Immature natural killer cell (primary cell): Measurements from ENCODE around the gene LRRC71. TPM values are rescaled to one million over a fixed set of nuclear protein-coding genes. Genes with fewer than 3 reads are reported as not detected.

Source experiments
- DNase-seq, 3 donors: peaks; one replicate each; pipeline ENCODE4 v3.0.0; 2022; ENCODE audit warnings: mixed read lengths in 1 of 3
- H3K27ac Mint-ChIP-seq, 6 donors: one replicate each; pipeline ENCODE4 v1.8.0; 2020; ENCODE audit warnings: mixed read lengths in 6 of 6, mild to moderate bottlenecking in 5 of 6, inconsistent platforms in 4 of 6, moderate library complexity in 3 of 6
- H3K27me3 Mint-ChIP-seq, 3 donors: one replicate each; pipeline ENCODE4 v1.8.0; 2020 to 2021; ENCODE audit warnings: low read depth in 3 of 3, mild to moderate bottlenecking in 3 of 3, mixed read lengths in 3 of 3, moderate library complexity in 3 of 3, inconsistent platforms in 1 of 3
- H3K36me3 Mint-ChIP-seq, 3 donors: one replicate each; pipeline ENCODE4 v1.8.0; 2020; ENCODE audit warnings: mixed read lengths in 3 of 3, inconsistent platforms in 2 of 3, mild to moderate bottlenecking in 2 of 3
- H3K4me1 Mint-ChIP-seq, 2 donors: one replicate each; pipeline ENCODE4 v1.8.0; 2020; ENCODE audit warnings: inconsistent platforms in 2 of 2, mild to moderate bottlenecking in 2 of 2, mixed read lengths in 2 of 2, moderate library complexity in 1 of 2
- H3K4me3 Mint-ChIP-seq, 5 donors: one replicate each; pipeline ENCODE4 v1.8.0; 2020; ENCODE audit warnings: mild to moderate bottlenecking in 5 of 5, mixed read lengths in 5 of 5, inconsistent platforms in 3 of 5, moderate library complexity in 3 of 5
- H3K9me3 Mint-ChIP-seq, 6 donors: one replicate each; pipeline ENCODE4 v1.8.0; 2020; ENCODE audit warnings: mild to moderate bottlenecking in 6 of 6, mixed read lengths in 6 of 6, inconsistent platforms in 4 of 6, moderate library complexity in 3 of 6
- polyA plus RNA-seq, 3 donors: library from polyadenylated mRNA; unstranded; fragments of 300-500 nt; fragmentation: Illumina TruSeq; gene quantifications; one replicate each; pipeline ENCODE4 v1.2.3, GENCODE V29; 2021

The LRRC71 gene
- polyA plus RNA-seq, 3 donors from 2014 or later = not detected

DNA sequence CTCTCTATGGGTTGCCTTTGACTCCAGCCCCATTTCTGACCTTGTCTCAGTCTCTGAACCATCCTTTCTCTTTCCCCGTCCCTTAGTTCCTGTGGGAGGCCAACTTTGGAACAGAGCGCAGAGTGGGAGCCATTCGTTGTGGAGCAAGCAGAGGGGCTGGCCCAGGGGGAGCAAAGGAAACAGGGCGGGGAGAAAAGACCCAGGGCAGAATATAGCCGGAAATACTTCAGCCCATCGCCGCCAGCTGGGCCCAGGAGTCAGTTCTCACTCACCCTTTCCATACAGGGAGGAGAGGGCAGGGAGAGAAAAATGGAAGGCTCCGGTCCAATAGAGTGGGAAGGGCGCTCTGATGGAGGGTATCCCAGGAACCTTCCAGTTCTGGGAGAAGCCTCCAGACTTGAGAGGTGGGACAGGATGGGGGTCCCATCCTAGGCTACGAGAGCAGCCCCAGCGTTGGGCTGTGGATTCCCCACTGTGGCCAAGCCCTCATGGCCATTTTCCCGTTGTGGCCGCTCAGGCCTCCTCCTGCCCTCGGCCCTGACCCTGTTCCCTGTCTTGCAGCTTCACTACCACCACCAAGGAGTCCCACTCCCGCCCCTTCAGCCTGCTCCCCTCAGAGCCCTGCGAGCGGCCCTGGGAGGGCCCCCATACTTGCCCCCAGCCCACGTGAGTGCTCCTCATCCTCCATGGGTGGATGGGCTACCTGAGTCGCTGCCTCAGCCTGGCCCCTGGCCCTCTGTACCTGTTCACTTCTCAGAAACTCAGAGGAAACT is 16.1 kb upstream of the LRRC71 start:
- Mint-ChIP-seq H3K27me3 (peaks cover 2 to 16% (median 5%) of the 10 kb centered on the region in 3 donors), H3K27ac (no peak overlapping the region), H3K36me3 (no peaks in the 10 kb centered on the region)

DNA sequence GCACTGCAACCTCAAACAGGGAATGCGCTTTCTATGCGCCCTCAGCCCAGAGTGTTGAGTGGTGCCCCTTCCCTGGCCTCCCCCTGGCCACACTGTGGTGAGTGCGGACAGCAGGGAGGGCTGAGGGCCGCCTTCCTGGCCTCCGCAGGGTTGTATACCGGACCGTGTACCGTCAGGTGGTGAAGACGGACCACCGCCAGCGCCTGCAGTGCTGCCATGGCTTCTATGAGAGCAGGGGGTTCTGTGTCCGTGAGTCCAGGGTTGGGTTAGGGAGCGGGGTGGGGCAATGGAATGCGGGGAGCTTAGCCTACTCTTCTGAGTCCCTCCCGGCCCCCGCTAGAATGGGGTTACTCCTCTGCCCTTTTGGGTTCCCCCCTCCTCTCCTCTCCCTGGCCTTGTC is 15.3 kb upstream of the LRRC71 start:
- H3K27ac Mint-ChIP-seq = no peak overlapping the region
- DNase-seq = no peak
- peaks cover 0 to 1% (median 0%) of the 10 kb centered on the region in 6 donors for H3K9me3 Mint-ChIP-seq
- peaks cover 2 to 16% (median 5%) of the 10 kb centered on the region in 3 donors for H3K27me3 Mint-ChIP-seq
- H3K4me3 Mint-ChIP-seq = no peak overlapping the region
- H3K4me1 Mint-ChIP-seq = no peaks in the 10 kb centered on the region
- no peaks in the 10 kb centered on the region for H3K36me3 Mint-ChIP-seq

More for the DNA sequence above, 16.1 kb upstream of the LRRC71 start:
- H3K4me3 Mint-ChIP-seq = no peak overlapping the region
- DNase-seq = no peak
- H3K4me1 Mint-ChIP-seq = no peaks in the 10 kb centered on the region
- H3K9me3 Mint-ChIP-seq = peaks cover 0 to 1% (median 0%) of the 10 kb centered on the region in 6 donors

DNA sequence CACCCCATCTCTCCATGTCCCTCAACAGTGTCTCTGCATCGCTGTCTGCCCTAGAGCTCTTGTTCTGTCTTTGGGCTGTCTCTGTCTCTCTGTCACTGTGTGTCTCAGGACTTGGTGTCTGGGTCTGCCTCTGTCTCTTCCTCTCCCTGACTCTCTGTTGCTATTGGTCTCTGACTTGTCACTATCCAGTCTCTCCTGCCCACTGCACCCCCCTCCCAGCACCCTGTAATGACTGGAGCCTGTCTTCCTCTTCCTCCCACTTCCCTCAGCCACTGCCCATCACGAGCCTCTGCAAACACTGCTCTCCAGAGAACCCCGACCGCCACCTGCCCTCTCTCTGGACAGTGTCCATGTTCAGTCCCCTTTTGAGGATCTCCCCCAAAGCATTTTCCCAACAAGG is 14.8 kb upstream of the LRRC71 start:
- no peak overlapping the region for H3K27ac Mint-ChIP-seq
- peaks cover 2 to 19% (median 5%) of the 10 kb centered on the region in 3 donors for H3K27me3 Mint-ChIP-seq
- no peak for DNase-seq
- peaks cover 0 to 1% (median 0%) of the 10 kb centered on the region in 6 donors for H3K9me3 Mint-ChIP-seq
- H3K4me3 Mint-ChIP-seq = no peak overlapping the region
- H3K4me1 Mint-ChIP-seq = no peaks in the 10 kb centered on the region
- H3K36me3 Mint-ChIP-seq = no peaks in the 10 kb centered on the region

DNA sequence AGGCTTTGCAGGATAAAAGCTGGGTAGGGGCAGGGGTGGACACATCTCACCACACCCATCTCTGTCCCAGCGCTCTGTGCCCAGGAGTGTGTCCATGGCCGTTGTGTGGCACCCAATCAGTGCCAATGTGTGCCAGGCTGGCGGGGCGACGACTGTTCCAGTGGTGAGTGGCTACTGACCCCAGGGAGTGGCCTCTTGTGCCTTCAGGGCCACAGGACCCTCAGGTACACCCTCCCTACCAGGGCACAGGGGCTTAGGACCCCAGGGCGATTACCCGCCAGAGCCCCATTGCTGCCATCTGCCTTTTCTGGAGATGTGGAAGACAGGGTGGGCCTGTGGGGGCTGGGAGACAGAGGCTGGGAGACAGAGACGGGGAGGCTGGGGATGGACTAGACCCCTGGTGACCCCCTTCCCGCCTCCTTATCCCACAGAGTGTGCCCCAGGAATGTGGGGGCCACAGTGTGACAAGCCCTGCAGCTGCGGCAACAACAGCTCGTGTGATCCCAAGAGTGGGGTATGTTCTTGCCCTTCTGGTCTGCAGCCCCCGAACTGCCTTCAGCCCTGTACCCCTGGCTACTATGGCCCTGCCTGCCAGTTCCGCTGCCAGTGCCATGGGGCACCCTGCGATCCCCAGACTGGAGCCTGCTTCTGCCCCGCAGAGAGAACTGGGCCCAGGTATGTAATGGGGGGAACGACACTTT is 14.1 kb upstream of the LRRC71 start:
- H3K4me1 Mint-ChIP-seq = no peaks in the 10 kb centered on the region
- H3K27me3 Mint-ChIP-seq = peaks cover 2 to 22% (median 5%) of the 10 kb centered on the region in 3 donors
- no peaks in the 10 kb centered on the region for H3K36me3 Mint-ChIP-seq
- no peak for DNase-seq
- H3K9me3 Mint-ChIP-seq = peaks cover 0 to 1% (median 0%) of the 10 kb centered on the region in 6 donors
- no peak overlapping the region for H3K27ac Mint-ChIP-seq
- H3K4me3 Mint-ChIP-seq = no peak overlapping the region

DNA sequence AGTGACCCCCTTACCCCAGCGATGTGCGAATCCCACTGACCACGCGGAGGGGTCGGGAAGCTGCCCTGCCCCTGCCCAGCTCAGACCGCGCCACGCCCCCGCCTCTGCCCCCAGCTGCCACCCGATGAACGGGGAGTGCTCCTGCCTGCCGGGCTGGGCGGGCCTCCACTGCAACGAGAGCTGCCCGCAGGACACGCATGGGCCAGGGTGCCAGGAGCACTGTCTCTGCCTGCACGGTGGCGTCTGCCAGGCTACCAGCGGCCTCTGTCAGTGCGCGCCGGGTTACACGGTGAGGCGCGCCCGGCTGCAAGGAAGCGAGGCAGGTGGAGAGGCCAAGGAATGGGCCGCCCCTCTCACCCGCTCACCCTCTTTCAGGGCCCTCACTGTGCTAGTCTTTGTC is 11.9 kb upstream of the LRRC71 start:
- Mint-ChIP-seq H3K4me3 (no peak overlapping the region), H3K27ac (no peak overlapping the region), H3K9me3 (peaks cover 0 to 1% (median 0%) of the 10 kb centered on the region in 6 donors), H3K36me3 (no peaks in the 10 kb centered on the region), H3K4me1 (no peaks in the 10 kb centered on the region), H3K27me3 (peaks cover 2 to 19% (median 7%) of the 10 kb centered on the region in 3 donors)
- no peak for DNase-seq

DNA sequence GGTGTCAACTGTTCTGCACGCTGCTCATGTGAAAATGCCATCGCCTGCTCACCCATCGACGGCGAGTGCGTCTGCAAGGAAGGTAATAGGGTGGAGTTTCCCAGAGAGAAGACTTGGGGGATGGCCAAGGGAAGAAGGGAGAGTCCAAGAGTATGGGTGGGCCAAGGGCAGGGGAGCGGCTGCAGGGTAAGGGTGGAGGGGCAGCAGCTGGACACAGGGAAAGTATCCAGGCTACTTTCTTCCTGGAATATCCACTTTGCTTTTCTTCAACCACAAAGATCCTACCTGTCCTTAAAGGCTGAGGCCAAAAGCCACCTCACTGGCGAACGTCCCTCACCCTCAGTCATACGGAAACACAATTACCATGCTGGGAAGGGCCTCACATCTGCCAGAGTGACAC is 11.5 kb upstream of the LRRC71 start:
- Mint-ChIP-seq H3K27ac (no peak overlapping the region), H3K4me1 (no peaks in the 10 kb centered on the region), H3K27me3 (peaks cover 2 to 15% (median 6%) of the 10 kb centered on the region in 3 donors), H3K4me3 (no peak overlapping the region), H3K36me3 (no peaks in the 10 kb centered on the region), H3K9me3 (peaks cover 0 to 1% (median 0%) of the 10 kb centered on the region in 6 donors)
- no peak for DNase-seq

DNA sequence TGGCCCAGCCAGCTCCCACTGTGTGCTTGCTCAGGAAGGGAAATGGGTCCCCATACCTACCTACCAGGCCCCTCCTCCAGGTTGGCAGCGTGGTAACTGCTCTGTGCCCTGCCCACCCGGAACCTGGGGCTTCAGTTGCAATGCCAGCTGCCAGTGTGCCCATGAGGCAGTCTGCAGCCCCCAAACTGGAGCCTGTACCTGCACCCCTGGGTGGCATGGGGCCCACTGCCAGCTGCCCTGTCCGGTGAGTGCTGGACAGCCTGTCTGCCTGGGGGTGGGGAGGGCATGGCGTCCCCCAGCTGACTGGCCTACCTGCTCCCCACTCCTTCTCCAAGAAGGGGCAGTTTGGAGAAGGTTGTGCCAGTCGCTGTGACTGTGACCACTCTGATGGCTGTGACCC is 10.8 kb upstream of the LRRC71 start:
- Mint-ChIP-seq H3K27me3 (peaks cover 5 to 14% (median 7%) of the 10 kb centered on the region in 3 donors), H3K36me3 (no peaks in the 10 kb centered on the region), H3K4me1 (no peaks in the 10 kb centered on the region), H3K9me3 (peaks cover 0 to 1% (median 0%) of the 10 kb centered on the region in 6 donors), H3K4me3 (no peak overlapping the region), H3K27ac (no peak overlapping the region)
- no peak for DNase-seq

DNA sequence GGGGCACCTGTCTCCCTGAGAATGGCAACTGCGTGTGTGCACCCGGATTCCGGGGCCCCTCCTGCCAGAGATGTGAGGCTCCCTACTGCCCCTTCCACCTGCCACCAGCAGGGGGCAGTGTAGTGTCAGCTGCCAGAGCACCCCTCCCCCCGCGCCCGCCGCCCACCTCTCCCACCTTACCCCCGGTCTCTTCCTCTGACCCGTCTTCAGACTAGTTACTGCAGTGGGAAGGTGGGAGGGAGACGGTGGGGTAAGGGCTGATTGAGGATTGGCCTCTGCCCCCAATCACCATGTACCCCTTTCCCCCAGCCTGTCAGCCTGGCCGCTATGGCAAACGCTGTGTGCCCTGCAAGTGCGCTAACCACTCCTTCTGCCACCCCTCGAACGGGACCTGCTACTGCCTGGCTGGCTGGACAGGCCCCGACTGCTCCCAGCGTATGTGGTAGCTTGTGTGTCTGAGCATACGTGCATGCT is 10.1 kb upstream of the LRRC71 start:
- peaks cover 0 to 1% (median 0%) of the 10 kb centered on the region in 6 donors for H3K9me3 Mint-ChIP-seq
- H3K27ac Mint-ChIP-seq = peak overlapping the region in 1 of 6 donors; percentile 28
- H3K36me3 Mint-ChIP-seq = no peaks in the 10 kb centered on the region
- DNase-seq = peak in 2 of 3 donors; percentile 26 to 34
- H3K27me3 Mint-ChIP-seq = peaks cover 5 to 14% (median 7%) of the 10 kb centered on the region in 3 donors
- H3K4me1 Mint-ChIP-seq = no peaks in the 10 kb centered on the region
- no peak overlapping the region for H3K4me3 Mint-ChIP-seq

DNA sequence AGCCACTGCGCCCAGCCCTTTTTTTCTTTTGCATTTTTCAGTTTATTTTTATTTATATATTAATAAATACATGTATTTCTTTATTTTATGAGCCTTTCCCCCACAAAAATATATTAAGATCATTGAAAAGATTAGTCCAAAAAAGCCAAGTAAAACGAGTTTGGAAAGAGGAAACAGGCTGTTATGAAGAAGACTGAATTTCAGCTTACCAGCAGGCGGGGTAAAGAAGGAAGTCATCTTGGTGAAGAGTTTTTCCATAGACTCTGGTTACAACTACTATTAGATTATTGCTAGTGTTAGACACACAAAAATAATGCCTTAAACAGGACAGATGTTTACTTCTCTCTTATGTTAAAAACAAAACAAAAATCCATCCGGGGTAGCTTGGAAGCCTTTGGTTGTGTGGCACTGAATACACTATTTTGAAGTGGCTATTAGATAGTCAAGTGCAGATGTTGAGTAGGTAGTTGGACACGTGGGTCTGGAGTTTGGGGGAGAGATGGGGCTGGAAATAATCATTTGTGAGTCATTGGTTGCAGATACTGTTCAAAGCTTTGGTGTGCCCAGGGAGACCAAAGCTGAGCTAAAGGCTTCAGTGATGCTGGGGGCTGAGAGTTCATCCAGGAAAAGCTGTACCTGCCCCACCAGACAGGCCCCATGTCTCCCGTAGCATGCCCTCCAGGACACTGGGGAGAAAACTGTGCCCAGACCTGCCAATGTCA is 8.7 kb upstream of the LRRC71 start:
- Mint-ChIP-seq H3K4me3 (no peak overlapping the region), H3K36me3 (no peaks in the 10 kb centered on the region), H3K27me3 (peaks cover 3 to 11% (median 9%) of the 10 kb centered on the region in 3 donors), H3K9me3 (no peaks in the 10 kb centered on the region), H3K4me1 (no peaks in the 10 kb centered on the region), H3K27ac (no peak overlapping the region)
- DNase-seq = no peak

DNA sequence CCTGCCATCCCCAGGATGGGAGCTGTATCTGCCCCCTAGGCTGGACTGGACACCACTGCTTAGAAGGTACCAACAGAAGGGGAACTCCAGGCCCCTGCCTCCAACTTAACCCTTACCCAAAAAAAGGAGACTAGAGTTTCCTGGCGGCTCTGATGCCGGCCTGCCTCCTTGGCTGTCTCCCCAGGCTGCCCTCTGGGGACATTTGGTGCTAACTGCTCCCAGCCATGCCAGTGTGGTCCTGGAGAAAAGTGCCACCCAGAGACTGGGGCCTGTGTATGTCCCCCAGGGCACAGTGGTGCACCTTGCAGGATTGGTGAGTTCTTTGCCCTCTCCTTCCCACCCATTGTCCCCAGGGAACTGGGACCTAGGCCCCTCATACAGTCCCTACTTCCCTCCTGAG is 8.1 kb upstream of the LRRC71 start:
- no peak overlapping the region for H3K4me3 Mint-ChIP-seq
- H3K27ac Mint-ChIP-seq = no peak overlapping the region
- H3K4me1 Mint-ChIP-seq = no peaks in the 10 kb centered on the region
- no peak for DNase-seq
- no peaks in the 10 kb centered on the region for H3K9me3 Mint-ChIP-seq
- H3K36me3 Mint-ChIP-seq = no peaks in the 10 kb centered on the region
- peaks cover 2 to 16% (median 9%) of the 10 kb centered on the region in 3 donors for H3K27me3 Mint-ChIP-seq

DNA sequence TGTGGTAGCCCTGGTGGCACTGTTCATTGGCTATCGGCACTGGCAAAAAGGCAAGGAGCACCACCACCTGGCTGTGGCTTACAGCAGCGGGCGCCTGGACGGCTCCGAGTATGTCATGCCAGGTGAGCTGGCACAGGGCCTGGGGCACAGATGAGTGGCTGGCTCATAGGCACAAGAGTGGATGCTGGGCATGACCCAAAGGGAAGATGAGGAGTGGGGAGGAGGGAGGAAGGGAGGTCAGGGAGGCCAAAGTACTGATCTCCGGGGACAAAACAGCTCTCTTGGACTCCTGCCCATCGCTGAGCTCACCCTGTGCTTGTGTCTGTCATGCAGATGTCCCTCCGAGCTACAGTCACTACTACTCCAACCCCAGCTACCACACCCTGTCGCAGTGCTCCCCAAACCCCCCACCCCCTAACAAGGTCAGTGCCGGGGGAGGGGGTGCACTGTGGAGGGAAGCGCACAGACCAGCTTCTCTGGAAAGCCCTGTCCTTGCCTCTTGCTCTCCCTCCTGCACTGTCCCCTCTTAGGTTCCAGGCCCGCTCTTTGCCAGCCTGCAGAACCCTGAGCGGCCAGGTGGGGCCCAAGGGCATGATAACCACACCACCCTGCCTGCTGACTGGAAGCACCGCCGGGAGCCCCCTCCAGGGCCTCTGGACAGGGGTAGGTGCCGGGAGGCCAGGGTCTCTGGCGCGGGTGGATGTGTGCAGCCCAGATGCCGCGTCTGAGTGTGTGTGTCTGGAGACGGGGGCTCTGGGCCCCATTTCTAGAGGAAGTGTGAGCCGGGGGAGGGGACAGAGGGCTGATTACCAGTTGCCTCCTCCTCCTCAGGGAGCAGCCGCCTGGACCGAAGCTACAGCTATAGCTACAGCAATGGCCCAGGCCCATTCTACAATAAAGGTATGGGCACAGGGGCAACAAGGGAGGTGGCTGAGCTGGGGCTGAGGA is 7.3 kb upstream of the LRRC71 start:
- no peaks in the 10 kb centered on the region for H3K36me3 Mint-ChIP-seq
- peaks cover 2 to 16% (median 9%) of the 10 kb centered on the region in 3 donors for H3K27me3 Mint-ChIP-seq
- DNase-seq = no peak
- H3K9me3 Mint-ChIP-seq = no peaks in the 10 kb centered on the region
- no peak overlapping the region for H3K4me3 Mint-ChIP-seq
- no peak overlapping the region for H3K27ac Mint-ChIP-seq
- H3K4me1 Mint-ChIP-seq = no peaks in the 10 kb centered on the region

DNA sequence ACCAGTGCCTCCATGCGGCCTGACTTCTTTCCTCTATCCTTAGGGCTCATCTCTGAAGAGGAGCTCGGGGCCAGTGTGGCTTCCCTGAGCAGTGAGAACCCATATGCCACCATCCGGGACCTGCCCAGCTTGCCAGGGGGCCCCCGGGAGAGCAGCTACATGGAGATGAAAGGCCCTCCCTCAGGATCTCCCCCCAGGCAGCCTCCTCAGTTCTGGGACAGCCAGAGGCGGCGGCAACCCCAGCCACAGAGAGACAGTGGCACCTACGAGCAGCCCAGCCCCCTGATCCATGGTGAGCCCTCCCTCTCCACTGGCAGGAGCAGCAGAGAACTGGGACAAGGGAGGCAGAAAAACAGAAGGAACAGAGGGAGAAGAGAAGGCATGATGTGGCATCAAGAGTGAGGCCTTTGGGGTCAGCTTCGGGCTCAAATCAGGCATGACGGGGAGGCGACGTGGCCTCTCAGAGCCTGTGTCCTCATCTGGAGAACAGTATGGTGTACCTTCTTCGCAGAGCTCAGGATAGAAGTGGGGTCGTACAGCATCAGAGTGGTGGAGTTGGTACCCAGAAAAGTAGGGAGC is 6.5 kb upstream of the LRRC71 start:
- H3K27me3 Mint-ChIP-seq = peaks cover 8 to 19% (median 8%) of the 10 kb centered on the region in 3 donors
- no peak overlapping the region for H3K4me3 Mint-ChIP-seq
- no peaks in the 10 kb centered on the region for H3K36me3 Mint-ChIP-seq
- H3K27ac Mint-ChIP-seq = no peak overlapping the region
- no peaks in the 10 kb centered on the region for H3K4me1 Mint-ChIP-seq
- no peak for DNase-seq
- H3K9me3 Mint-ChIP-seq = no peaks in the 10 kb centered on the region

DNA sequence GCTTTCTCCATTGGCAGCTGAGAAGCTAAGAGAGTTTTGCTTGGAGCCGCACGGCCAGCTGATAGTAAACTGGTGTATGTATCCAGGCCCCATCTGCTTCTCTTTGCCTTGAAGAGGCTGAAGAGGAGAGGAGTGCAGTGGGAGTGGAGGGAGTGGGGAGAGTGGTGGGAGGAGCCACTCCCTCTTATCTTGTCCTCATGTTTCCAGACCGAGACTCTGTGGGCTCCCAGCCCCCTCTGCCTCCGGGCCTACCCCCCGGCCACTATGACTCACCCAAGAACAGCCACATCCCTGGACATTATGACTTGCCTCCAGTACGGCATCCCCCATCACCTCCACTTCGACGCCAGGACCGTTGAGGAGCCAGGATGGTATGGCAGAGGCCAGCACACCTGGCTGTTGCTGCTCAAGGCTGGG is 6.0 kb upstream of the LRRC71 start:
- Mint-ChIP-seq H3K4me3 (no peak overlapping the region), H3K4me1 (no peaks in the 10 kb centered on the region), H3K9me3 (no peaks in the 10 kb centered on the region), H3K27ac (no peak overlapping the region), H3K27me3 (peaks cover 8 to 19% (median 9%) of the 10 kb centered on the region in 3 donors), H3K36me3 (no peaks in the 10 kb centered on the region)
- DNase-seq = no peak
